Duodenal mucosa (tissue), 2 donors: ENCODE results near the gene SIK1.
"Not testable (repeated sequence)": the region's sequence is repeated elsewhere in the genome, so short reads cannot be mapped to it uniquely, and the experiment has no call there.

Experiments used
- H3K27ac ChIP-seq: one replicate; pipeline ENCODE4 v1.7.0; 2013; ENCODE audit warnings: low read depth, low read length
- H3K27me3 ChIP-seq, 2 donors: one replicate each; pipeline ENCODE4 v1.7.0; 2013; ENCODE audit warnings: low read length in 2 of 2, control low read depth in 1 of 2; ENCODE audit not compliant: insufficient read depth in 2 of 2, control insufficient read depth in 1 of 2
- H3K36me3 ChIP-seq, 2 donors: one replicate each; pipeline ENCODE4 v1.7.0; 2013; ENCODE audit warnings: low read length in 2 of 2, control low read depth in 1 of 2; ENCODE audit not compliant: insufficient read depth in 2 of 2, control insufficient read depth in 1 of 2
- H3K4me1 ChIP-seq, 2 donors: one replicate each; pipeline ENCODE4 v1.7.0; 2013; ENCODE audit warnings: low read length in 2 of 2, control low read depth in 1 of 2; ENCODE audit not compliant: insufficient read depth in 2 of 2, control insufficient read depth in 1 of 2
- H3K4me3 ChIP-seq, 2 donors: one replicate each; pipeline ENCODE4 v1.7.0; 2013; ENCODE audit warnings: low read length in 2 of 2, low read depth in 1 of 2
- H3K9ac ChIP-seq, 2 donors: one replicate each; pipeline ENCODE4 v1.7.0; 2013; ENCODE audit warnings: low read length in 2 of 2, low read depth in 1 of 2
- H3K9me3 ChIP-seq, 2 donors: one replicate each; pipeline ENCODE4 v1.7.0; 2013; ENCODE audit warnings: low read length in 2 of 2, control low read depth in 1 of 2; ENCODE audit not compliant: control insufficient read depth in 1 of 2

SIK1 gene

DNA sequence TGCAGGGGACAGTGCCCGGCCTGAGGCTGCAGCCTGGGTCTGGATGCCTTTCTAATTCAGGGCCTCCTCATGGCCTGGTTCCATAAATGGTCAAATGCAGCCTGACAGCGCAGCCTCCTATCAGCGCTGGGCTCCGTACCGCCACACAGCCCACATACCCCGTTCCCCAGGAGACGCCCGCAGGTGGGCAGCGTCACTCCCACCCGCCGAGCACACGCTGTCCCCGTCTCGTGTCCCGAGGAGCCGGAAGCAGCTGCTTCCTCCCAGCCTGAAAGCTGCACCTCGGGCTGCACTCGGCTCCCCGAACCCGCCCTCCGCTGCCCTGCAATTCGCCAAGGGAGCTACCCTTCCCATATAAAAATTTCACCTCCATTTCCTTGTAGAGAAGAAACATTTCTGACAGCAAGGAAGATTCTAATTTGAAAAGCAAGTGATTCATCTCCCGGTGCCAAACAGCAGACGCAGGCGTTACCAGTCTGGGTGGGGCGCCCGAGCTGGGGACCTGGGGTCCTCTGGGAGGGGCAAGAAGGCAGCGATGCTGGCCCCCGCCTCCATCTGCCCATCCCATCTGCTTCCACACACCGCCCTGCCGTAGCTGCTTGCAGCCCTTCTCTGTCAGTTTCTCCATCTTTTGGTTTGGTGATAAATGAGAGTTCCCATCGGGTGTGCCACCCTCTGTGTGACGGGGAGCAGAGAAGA is 29.8 kb upstream of the SIK1 start:
- not testable (repeated sequence) for H3K27ac ChIP-seq, H3K9me3 ChIP-seq, H3K9ac ChIP-seq, H3K27me3 ChIP-seq, H3K4me1 ChIP-seq, H3K4me3 ChIP-seq, H3K36me3 ChIP-seq

GRCh38 chr21:43455717-43456116 is 28.8 kb upstream of the SIK1 start:
- H3K27ac ChIP-seq, H3K9ac ChIP-seq, H3K4me3 ChIP-seq, H3K36me3 ChIP-seq, H3K9me3 ChIP-seq, H3K4me1 ChIP-seq, H3K27me3 ChIP-seq: not testable (repeated sequence)

DNA sequence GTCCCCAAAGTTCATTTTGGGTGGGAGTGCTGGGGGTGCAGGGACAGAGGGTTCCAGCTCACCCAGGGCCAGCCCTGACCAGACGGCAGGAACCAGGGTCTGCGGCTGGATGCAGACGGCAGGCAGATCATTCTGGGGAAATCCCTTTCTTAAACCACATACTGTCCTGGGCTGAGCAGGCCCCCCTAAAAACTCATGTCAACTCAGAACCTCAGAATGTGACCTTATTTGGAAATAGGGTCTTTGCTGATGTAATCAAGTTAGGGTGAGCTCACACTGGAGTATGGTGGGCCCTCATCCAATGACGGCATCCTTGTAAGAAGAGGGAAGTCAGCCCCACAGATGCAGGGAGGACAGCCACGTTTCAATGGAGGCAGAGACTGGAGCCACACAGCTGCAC is 27.2 kb upstream of the SIK1 start:
- not testable (repeated sequence) for H3K9ac ChIP-seq, H3K27ac ChIP-seq, H3K27me3 ChIP-seq, H3K4me3 ChIP-seq, H3K9me3 ChIP-seq, H3K36me3 ChIP-seq, H3K4me1 ChIP-seq

GRCh38 chr21:43451850-43452249 is 24.9 kb upstream of the SIK1 start:
- H3K9ac ChIP-seq, H3K4me3 ChIP-seq, H3K27me3 ChIP-seq, H3K9me3 ChIP-seq, H3K27ac ChIP-seq, H3K36me3 ChIP-seq, H3K4me1 ChIP-seq: not testable (repeated sequence)

GRCh38 chr21:43450287-43450686 is 23.4 kb upstream of the SIK1 start:
- H3K4me3 ChIP-seq, H3K9ac ChIP-seq, H3K4me1 ChIP-seq, H3K36me3 ChIP-seq, H3K27me3 ChIP-seq, H3K9me3 ChIP-seq, H3K27ac ChIP-seq: not testable (repeated sequence)

- not testable (repeated sequence) for H3K36me3 ChIP-seq, H3K4me3 ChIP-seq, H3K4me1 ChIP-seq, H3K9me3 ChIP-seq, H3K27ac ChIP-seq, H3K9ac ChIP-seq, H3K27me3 ChIP-seq
Measured at GRCh38 chr21:43447353-43447977, 20.5 kb upstream of the SIK1 start.

- H3K9me3 ChIP-seq, H3K9ac ChIP-seq, H3K27ac ChIP-seq, H3K27me3 ChIP-seq, H3K36me3 ChIP-seq, H3K4me3 ChIP-seq, H3K4me1 ChIP-seq: not testable (repeated sequence)
Measured at GRCh38 chr21:43446277-43446932, 19.5 kb upstream of the SIK1 start.

GRCh38 chr21:43444524-43444923 is 17.6 kb upstream of the SIK1 start:
- H3K9ac ChIP-seq, H3K9me3 ChIP-seq: not testable (repeated sequence)

GRCh38 chr21:43442571-43442970 is 15.6 kb upstream of the SIK1 start:
- H3K9ac ChIP-seq, H3K9me3 ChIP-seq, H3K27me3 ChIP-seq, H3K36me3 ChIP-seq, H3K4me3 ChIP-seq, H3K27ac ChIP-seq, H3K4me1 ChIP-seq: not testable (repeated sequence)

More at GRCh38 chr21:43444524-43444923, 17.6 kb upstream of the SIK1 start:
- not testable (repeated sequence) for H3K36me3 ChIP-seq, H3K4me1 ChIP-seq, H3K27me3 ChIP-seq, H3K27ac ChIP-seq, H3K4me3 ChIP-seq

- H3K9me3 ChIP-seq, H3K4me1 ChIP-seq, H3K9ac ChIP-seq, H3K27ac ChIP-seq, H3K27me3 ChIP-seq, H3K4me3 ChIP-seq, H3K36me3 ChIP-seq: not testable (repeated sequence)
Measured at GRCh38 chr21:43440835-43441727, 14.2 kb upstream of the SIK1 start.
